DMS153 (cell line): ENCODE measurements around the gene ATP2B2.

ENCODE experiments used
- DNase-seq: peaks from one replicate; lab custom pipeline; 2025; lab: John Stamatoyannopoulos, UW

ATP2B2 gene

GRCh38 chr3:10341901-10342398 lies 163.4 kb downstream of the ATP2B2 start:
- DNase-seq: no peak

GRCh38 chr3:10340476-10340875 lies 164.9 kb downstream of the ATP2B2 start:
- DNase-seq: no peak

GRCh38 chr3:10340046-10340445 lies 165.3 kb downstream of the ATP2B2 start:
- no peak for DNase-seq

GRCh38 chr3:10339376-10339955 lies 165.9 kb downstream of the ATP2B2 start:
- no peak for DNase-seq

GRCh38 chr3:10338591-10339353 lies 166.6 kb downstream of the ATP2B2 start:
- no peak for DNase-seq

- DNase-seq: no peak
Measured at GRCh38 chr3:10338164-10338470, 167.3 kb downstream of the ATP2B2 start.

- no peak for DNase-seq
Measured at GRCh38 chr3:10337323-10338163, 167.8 kb downstream of the ATP2B2 start.

GRCh38 chr3:10336761-10337160 lies 168.6 kb downstream of the ATP2B2 start:
- DNase-seq: no peak

GRCh38 chr3:10335871-10336622 lies 169.3 kb downstream of the ATP2B2 start:
- no peak for DNase-seq

- DNase-seq: no peak
Measured at GRCh38 chr3:10335190-10335738, 170.1 kb downstream of the ATP2B2 start.

GRCh38 chr3:10334459-10334858 lies 170.9 kb downstream of the ATP2B2 start:
- DNase-seq: no peak

GRCh38 chr3:10334042-10334441 lies 171.3 kb downstream of the ATP2B2 start:
- DNase-seq: no peak

GRCh38 chr3:10333349-10333650 lies 172.1 kb downstream of the ATP2B2 start:
- no peak for DNase-seq

GRCh38 chr3:10332481-10333348 lies 172.7 kb downstream of the ATP2B2 start:
- no peak for DNase-seq

- DNase-seq: no peak
Measured at GRCh38 chr3:10331320-10331719, 174.1 kb downstream of the ATP2B2 start.

GRCh38 chr3:10330319-10330718 lies 175.1 kb downstream of the ATP2B2 start:
- no peak for DNase-seq

GRCh38 chr3:10329495-10330015 lies 175.8 kb downstream of the ATP2B2 start:
- no peak for DNase-seq

- DNase-seq: no peak
Measured at GRCh38 chr3:10328460-10329071, 176.8 kb downstream of the ATP2B2 start.

- no peak for DNase-seq
Measured at GRCh38 chr3:10327592-10327991, 177.8 kb downstream of the ATP2B2 start.

- no peak for DNase-seq
Measured at GRCh38 chr3:10322352-10322710, 183.1 kb downstream of the ATP2B2 start.
